ENCODE results near the gene RHOXF2. TPM values are rescaled to one million over a fixed set of nuclear protein-coding genes. Genes with fewer than 3 reads are reported as not detected.
A peak's percentile ranks its signal among the peaks of the same experiment; 100 is the strongest.
"Not testable (repeated sequence)": the region's sequence is repeated elsewhere in the genome, so short reads cannot be mapped to it uniquely, and the experiment has no call there.

The RHOXF2 gene
- total RNA-seq, 2 donors from 2014 or later: 2.0 TPM; not detected in 1

DNA sequence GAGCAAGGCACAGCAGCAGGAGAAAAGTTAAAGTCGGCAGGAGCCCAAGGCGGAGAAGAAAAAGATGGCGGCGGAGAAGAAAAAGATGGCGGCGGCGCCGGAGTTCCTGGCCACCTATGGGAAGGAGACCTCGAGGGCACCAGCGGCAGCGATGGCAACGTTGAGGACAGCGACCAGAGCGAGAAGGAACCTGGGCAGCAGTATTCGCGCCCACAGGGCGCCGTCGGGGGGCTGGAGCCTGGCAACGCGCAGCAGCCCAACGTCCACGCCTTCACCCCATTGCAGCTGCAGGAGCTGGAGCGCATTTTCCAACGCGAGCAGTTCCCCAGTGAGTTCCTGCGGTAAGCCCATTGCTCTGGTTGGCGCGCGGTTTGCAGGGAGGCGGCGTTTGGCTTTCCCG lies 673 bp downstream of the RHOXF2 start:
- ATAC-seq; H3K9me3 Mint-ChIP-seq; DNase-seq (ENCODE audit: low spot score in 2 of 2); H3K27ac Mint-ChIP-seq; H3K36me3 Mint-ChIP-seq: not testable (repeated sequence)

GRCh38 chrX:120193254-120193653 lies 34.8 kb downstream of the RHOXF2 start:
- not testable (repeated sequence) for DNase-seq (ENCODE audit: low spot score in 2 of 2); H3K36me3 Mint-ChIP-seq; H3K9me3 Mint-ChIP-seq; H3K27ac Mint-ChIP-seq; ATAC-seq

DNA sequence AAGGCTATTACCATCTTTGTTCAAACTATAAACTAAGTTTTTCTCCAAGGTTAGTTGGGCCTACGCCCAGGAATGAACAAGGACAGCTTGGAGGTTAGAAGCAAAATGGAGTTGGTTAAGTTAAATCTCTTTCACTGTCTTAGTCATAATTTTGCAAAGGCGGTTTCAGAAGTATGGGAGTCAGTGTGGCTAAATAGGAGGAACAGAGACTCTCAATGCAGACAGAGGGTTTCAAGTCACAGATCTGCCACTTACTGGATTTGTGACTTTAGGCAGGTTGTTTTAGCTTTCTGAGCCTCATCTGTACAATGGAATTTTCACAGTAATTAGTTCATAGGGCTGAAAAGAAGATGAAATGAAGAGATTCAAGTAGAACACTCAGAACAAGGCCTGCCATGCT lies 35.3 kb downstream of the RHOXF2 start:
- not testable (repeated sequence) for H3K36me3 Mint-ChIP-seq; H3K9me3 Mint-ChIP-seq; H3K27ac Mint-ChIP-seq; DNase-seq (ENCODE audit: low spot score in 2 of 2)
- peak in 1 of 2 donors; percentile 38 for ATAC-seq

GRCh38 chrX:120195786-120196185 lies 37.4 kb downstream of the RHOXF2 start:
- H3K27ac Mint-ChIP-seq: not testable (repeated sequence)

DNA sequence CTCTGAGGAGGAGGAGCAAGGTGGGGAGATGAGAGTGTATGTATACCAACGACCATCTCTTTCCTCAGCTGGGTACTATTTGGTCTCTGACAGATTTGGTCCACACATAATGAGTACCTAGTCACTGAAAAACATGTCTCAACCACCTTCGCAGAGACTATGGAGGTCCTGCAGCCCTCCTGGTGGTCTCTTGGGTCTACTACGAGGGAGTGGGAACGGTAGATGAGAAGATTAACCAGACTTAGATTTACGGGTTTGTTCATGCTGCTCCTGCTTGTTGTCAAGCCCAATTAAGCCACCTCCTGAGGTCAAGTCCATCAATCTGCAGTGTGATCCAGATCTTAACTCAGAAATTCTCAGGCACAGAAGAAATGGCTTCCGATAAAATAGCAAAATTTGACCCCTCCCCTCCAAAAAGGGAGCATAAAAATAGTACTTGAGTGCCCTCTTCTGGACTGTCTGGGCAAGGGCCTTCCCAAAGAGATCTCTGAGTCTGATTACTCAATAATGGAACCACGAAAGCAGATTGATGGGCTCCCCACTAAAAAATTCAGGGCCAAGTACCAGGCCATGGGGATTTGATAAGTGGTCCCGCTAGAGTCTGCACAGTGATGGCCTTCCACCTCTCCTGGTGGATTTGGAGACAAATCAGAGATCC lies 38.3 kb downstream of the RHOXF2 start:
- not testable (repeated sequence) for H3K9me3 Mint-ChIP-seq; H3K27ac Mint-ChIP-seq; ATAC-seq; H3K36me3 Mint-ChIP-seq; DNase-seq (ENCODE audit: low spot score in 2 of 2)

More at GRCh38 chrX:120195786-120196185, 37.4 kb downstream of the RHOXF2 start:
- not testable (repeated sequence) for H3K9me3 Mint-ChIP-seq; H3K36me3 Mint-ChIP-seq; DNase-seq (ENCODE audit: low spot score in 2 of 2); ATAC-seq

DNA sequence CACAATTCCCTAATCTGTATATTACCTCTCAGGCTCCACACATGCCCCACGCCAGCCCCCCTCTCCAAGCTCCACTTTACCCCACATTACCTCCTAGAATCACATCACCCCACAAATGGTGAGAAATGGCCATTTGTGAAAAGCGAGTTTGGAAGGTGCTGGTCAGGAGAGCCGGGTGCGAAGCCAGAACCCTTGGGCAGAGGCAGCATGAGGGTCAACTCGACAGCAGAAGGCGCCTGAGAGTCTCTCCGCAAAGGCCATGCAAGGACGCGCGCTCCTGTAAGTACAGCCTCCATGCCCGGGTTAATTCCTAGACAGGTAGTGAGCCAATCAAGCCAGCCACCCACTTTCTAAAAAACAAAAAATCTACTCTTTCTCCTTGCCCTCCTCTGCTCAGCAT lies 42.4 kb downstream of the RHOXF2 start:
- Mint-ChIP-seq H3K27ac (no peak overlapping the region), H3K9me3 (no peaks in the 10 kb centered on the region), H3K36me3 (no peaks in the 10 kb centered on the region)
- ATAC-seq: no peak
- no peak for DNase-seq (ENCODE audit: low spot score in 2 of 2)

- DNase-seq (ENCODE audit: low spot score in 2 of 2) (no peak), ATAC-seq (no peak)
- Mint-ChIP-seq H3K36me3 (no peaks in the 10 kb centered on the region), H3K9me3 (no peaks in the 10 kb centered on the region), H3K27ac (no peak overlapping the region)
Measured at GRCh38 chrX:120205816-120206753, 47.7 kb downstream of the RHOXF2 start.

GRCh38 chrX:120207009-120207605 lies 48.7 kb downstream of the RHOXF2 start:
- DNase-seq (ENCODE audit: low spot score in 2 of 2) (no peak), ATAC-seq (no peak)
- Mint-ChIP-seq H3K9me3 (no peaks in the 10 kb centered on the region), H3K36me3 (no peaks in the 10 kb centered on the region), H3K27ac (no peak overlapping the region)

DNA sequence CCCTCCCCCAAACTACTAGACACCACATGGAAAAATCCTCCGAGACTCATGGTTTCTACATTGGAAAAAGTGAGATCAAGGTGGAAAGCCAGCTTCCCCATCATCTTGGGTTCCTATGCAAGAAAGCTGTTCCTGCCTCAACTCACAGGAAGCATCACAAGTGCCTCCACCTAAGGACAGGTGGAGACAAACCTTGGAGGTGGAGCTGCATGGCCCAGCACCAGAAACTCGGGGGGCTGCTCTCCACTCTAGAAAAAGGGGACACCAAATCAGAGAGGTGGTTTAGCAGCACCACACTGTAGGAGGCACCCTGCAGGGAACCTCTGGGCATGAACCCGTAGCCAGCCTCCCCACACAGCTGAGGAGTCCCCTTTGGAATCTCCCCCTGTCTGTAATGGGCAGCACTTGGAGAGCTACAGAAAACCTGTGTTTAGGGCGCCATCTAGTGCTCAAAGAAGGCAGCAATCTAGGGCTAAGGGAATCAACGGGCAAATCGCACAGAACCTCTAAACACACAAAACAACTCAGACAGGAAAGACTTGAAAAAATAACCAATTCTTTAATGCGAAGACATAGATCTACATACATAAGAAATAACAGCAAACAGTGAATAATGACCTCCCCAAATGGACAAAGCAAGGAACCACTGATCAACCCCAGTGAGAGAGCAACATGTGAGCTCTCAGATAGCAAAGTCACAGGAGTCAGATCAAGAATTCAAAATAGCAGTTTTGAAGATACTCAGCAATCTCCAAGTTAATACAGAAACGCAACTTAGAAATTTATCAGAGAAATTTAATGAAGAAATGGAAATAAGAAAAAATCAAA lies 55.2 kb downstream of the RHOXF2 start:
- no peaks in the 10 kb centered on the region for H3K9me3 Mint-ChIP-seq
- DNase-seq (ENCODE audit: low spot score in 2 of 2) (peak in 1 of 2 donors; percentile 52), ATAC-seq (peak; percentile 58 to 63)
- no peaks in the 10 kb centered on the region for H3K36me3 Mint-ChIP-seq
- no peak overlapping the region for H3K27ac Mint-ChIP-seq

Other genes with a start within 250 kb of the RHOXF2 start
- gene NKAP, start 214.9 kb upstream of the RHOXF2 start, total RNA-seq: 10 to 100 TPM in 1 of 2 donors, 1 to 10 TPM in 1; 8.8 to 11.4 TPM
- not detected for gene RHOXF2B, start 80.9 kb upstream of the RHOXF2 start, total RNA-seq
- under 1 TPM in 1 of 2 donors, not detected in 1; 0.80 TPM for gene RHOXF1, start 42.7 kb upstream of the RHOXF2 start, total RNA-seq
- 10 to 100 TPM; 12.3 to 12.8 TPM for gene ZBTB33, start 92.2 kb downstream of the RHOXF2 start, total RNA-seq
- gene TMEM255A, start 152.8 kb downstream of the RHOXF2 start, total RNA-seq: not detected
- gene ATP1B4, start 203.5 kb downstream of the RHOXF2 start, total RNA-seq: not detected

Data from activated naive CD4-positive, alpha-beta T cell treated with anti-CD3 and anti-CD28 coated beads, Interleukin-2, amount 50 U/mL, for 72 hours (primary cell).